ENCODE measurements around the gene BTG2.

The BTG2 gene

GRCh38 chr1:203276916-203277545 is 28.3 kb upstream of the BTG2 start:
- DNase-seq, result no peak

GRCh38 chr1:203278082-203278884 is 27.0 kb upstream of the BTG2 start:
- no peak for DNase-seq

- DNase-seq, result no peak
Measured at GRCh38 chr1:203278885-203279406, 26.4 kb upstream of the BTG2 start.

- no peak for DNase-seq
Measured at GRCh38 chr1:203280061-203280460, 25.3 kb upstream of the BTG2 start.

- DNase-seq, result no peak
Measured at GRCh38 chr1:203281033-203281432, 24.3 kb upstream of the BTG2 start.

GRCh38 chr1:203281851-203282661 is 23.3 kb upstream of the BTG2 start:
- DNase-seq, result no peak

- no peak for DNase-seq
Measured at GRCh38 chr1:203282720-203283542, 22.4 kb upstream of the BTG2 start.

- DNase-seq, result no peak
Measured at GRCh38 chr1:203283597-203283996, 21.7 kb upstream of the BTG2 start.

GRCh38 chr1:203284411-203285123 is 20.8 kb upstream of the BTG2 start:
- no peak for DNase-seq

GRCh38 chr1:203286161-203286984 is 18.9 kb upstream of the BTG2 start:
- no peak for DNase-seq

- DNase-seq, result peak; percentile 67
Measured at GRCh38 chr1:203287109-203287893, 18.0 kb upstream of the BTG2 start.

- DNase-seq, result no peak
Measured at GRCh38 chr1:203287898-203288297, 17.4 kb upstream of the BTG2 start.

- no peak for DNase-seq
Measured at GRCh38 chr1:203288400-203288799, 16.9 kb upstream of the BTG2 start.

- peak; percentile 67 for DNase-seq
Measured at GRCh38 chr1:203289281-203289981, 15.9 kb upstream of the BTG2 start.

GRCh38 chr1:203289982-203290260 is 15.4 kb upstream of the BTG2 start:
- no peak for DNase-seq

GRCh38 chr1:203290261-203291089 is 14.8 kb upstream of the BTG2 start:
- no peak for DNase-seq

GRCh38 chr1:203291201-203292096 is 13.9 kb upstream of the BTG2 start:
- no peak for DNase-seq

- no peak for DNase-seq
Measured at GRCh38 chr1:203295796-203296195, 9.5 kb upstream of the BTG2 start.
